Retina (tissue), 1 donor: ENCODE measurements around the gene CLCN2.

Experiments
- DNase-seq: peaks from one replicate; pipeline ENCODE4 v3.0.0-alpha.2; 2016

Gene CLCN2

GRCh38 chr3:184359610-184360009, 1.8 kb downstream of the CLCN2 start:
- DNase-seq: no peak

GRCh38 chr3:184358921-184359350, 2.5 kb downstream of the CLCN2 start:
- no peak for DNase-seq

GRCh38 chr3:184358124-184358767, 3.2 kb downstream of the CLCN2 start:
- no peak for DNase-seq

GRCh38 chr3:184357248-184358123, 3.9 kb downstream of the CLCN2 start:
- DNase-seq: no peak

GRCh38 chr3:184355261-184356040, 6.0 kb downstream of the CLCN2 start:
- no peak for DNase-seq

GRCh38 chr3:184354754-184355153, 6.7 kb downstream of the CLCN2 start:
- no peak for DNase-seq

GRCh38 chr3:184354121-184354728, 7.2 kb downstream of the CLCN2 start:
- DNase-seq: peak; percentile 51

- DNase-seq: no peak
These were observed 7.9 kb downstream of the CLCN2 start for GRCh38 chr3:184353546-184353941.

- DNase-seq: no peak
These were observed 8.4 kb downstream of the CLCN2 start for GRCh38 chr3:184352897-184353545.

- DNase-seq: no peak
These were observed 9.1 kb downstream of the CLCN2 start for GRCh38 chr3:184352149-184352785.

- DNase-seq: no peak
These were observed 9.8 kb downstream of the CLCN2 start for GRCh38 chr3:184351511-184352148.

- no peak for DNase-seq
These were observed 10.8 kb downstream of the CLCN2 start for GRCh38 chr3:184350618-184351017.

- no peak for DNase-seq
These were observed 11.6 kb downstream of the CLCN2 start for GRCh38 chr3:184349563-184350470.

- no peak for DNase-seq
These were observed 13.4 kb downstream of the CLCN2 start for GRCh38 chr3:184348057-184348382.

GRCh38 chr3:184347321-184348056, 13.9 kb downstream of the CLCN2 start:
- DNase-seq: no peak

GRCh38 chr3:184346480-184347190, 14.8 kb downstream of the CLCN2 start:
- no peak for DNase-seq

- peak; percentile 72 for DNase-seq
These were observed 15.9 kb downstream of the CLCN2 start for GRCh38 chr3:184345317-184346144.
